Measurements from ENCODE around the gene SHB. TPM values are rescaled to one million over a fixed set of nuclear protein-coding genes. Genes with fewer than 3 reads are reported as not detected.
A peak's percentile ranks its signal among the peaks of the same experiment; 100 is the strongest.
"Not testable (repeated sequence)": the region's sequence is repeated elsewhere in the genome, so short reads cannot be mapped to it uniquely, and the experiment has no call there.

Gene SHB
- total RNA-seq, 2 experiments from 2014 or later = 1.2 TPM

DNA sequence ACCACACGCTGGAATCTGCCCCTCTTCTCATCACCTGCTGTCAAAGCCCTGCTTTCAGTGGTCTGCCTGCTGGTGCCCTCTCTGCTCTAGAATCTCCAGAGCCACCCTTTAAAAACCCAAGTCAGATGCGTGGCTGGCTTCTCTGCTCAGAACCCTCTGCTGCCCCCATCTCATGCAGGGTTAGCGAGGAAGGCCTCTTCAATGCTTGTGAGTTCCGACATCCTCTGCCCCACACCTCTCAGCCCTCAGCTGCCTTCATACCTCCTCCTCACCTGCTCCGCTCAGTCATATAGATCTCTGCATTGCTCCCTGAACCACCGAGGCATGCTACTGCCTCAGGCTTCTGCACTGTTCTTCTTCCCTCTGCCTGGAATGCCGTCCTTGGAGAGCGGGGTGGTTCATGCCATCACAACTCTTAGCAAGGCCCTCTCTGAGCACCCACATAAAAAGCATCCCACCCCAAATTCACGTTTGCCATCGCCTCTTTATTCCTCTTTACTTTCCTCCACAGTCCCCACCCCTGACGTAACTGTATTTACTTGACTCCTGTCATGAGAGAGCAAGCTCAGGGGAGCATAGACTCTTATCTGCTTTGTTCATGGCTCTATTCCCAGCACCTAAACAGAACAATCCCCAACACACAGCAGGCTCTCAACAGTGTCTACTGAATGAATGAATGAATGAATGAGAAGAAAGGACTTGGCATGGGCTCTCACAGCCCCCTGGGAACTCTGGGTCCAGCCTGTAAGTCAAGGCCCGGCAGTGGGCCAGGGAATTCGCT is 10.4 kb downstream of the SHB start:
- H3K27me3 Mint-ChIP-seq (ENCODE audit: low read depth) = no peaks in the 10 kb centered on the region
- no peak for DNase-seq
- no peaks in the 10 kb centered on the region for H3K4me1 Mint-ChIP-seq (ENCODE audit: low read depth)
- H3K4me3 Mint-ChIP-seq = no peak overlapping the region
- CTCF ChIA-PET = no interaction called here
- H3K9me3 Mint-ChIP-seq = no peaks in the 10 kb centered on the region
- H3K36me3 Mint-ChIP-seq (ENCODE audit: low read depth) = no peaks in the 10 kb centered on the region
- intact Hi-C loops (cut with micrococcal nuclease) = no loop called here
- H3K27ac Mint-ChIP-seq = no peak overlapping the region

GRCh38 chr9:38057416-38058195 is 11.4 kb downstream of the SHB start:
- no peaks in the 10 kb centered on the region for H3K9me3 Mint-ChIP-seq
- no peaks in the 10 kb centered on the region for H3K27me3 Mint-ChIP-seq (ENCODE audit: low read depth)
- DNase-seq = no peak
- no peaks in the 10 kb centered on the region for H3K4me1 Mint-ChIP-seq (ENCODE audit: low read depth)
- CTCF ChIA-PET = no interaction called here
- H3K4me3 Mint-ChIP-seq = no peak overlapping the region
- no peaks in the 10 kb centered on the region for H3K36me3 Mint-ChIP-seq (ENCODE audit: low read depth)
- intact Hi-C loops (cut with micrococcal nuclease) = no loop called here
- H3K27ac Mint-ChIP-seq = no peak overlapping the region

- Mint-ChIP-seq H3K27ac (no peak overlapping the region), H3K4me1 (ENCODE audit: low read depth) (no peaks in the 10 kb centered on the region), H3K9me3 (no peaks in the 10 kb centered on the region), H3K4me3 (no peak overlapping the region), H3K36me3 (ENCODE audit: low read depth) (no peaks in the 10 kb centered on the region), H3K27me3 (ENCODE audit: low read depth) (no peaks in the 10 kb centered on the region)
- CTCF ChIA-PET = interaction anchor here (0.8 to 1.8 kb wide), 2 partner anchors 24 to 33 kb away, joined by 3 to 7 read pairs; no protein-coding TSS in a partner anchor
- intact Hi-C loops (cut with micrococcal nuclease) = no loop called here
- DNase-seq = no peak
Measured at GRCh38 chr9:38054653-38055052, 14.4 kb downstream of the SHB start.

DNA sequence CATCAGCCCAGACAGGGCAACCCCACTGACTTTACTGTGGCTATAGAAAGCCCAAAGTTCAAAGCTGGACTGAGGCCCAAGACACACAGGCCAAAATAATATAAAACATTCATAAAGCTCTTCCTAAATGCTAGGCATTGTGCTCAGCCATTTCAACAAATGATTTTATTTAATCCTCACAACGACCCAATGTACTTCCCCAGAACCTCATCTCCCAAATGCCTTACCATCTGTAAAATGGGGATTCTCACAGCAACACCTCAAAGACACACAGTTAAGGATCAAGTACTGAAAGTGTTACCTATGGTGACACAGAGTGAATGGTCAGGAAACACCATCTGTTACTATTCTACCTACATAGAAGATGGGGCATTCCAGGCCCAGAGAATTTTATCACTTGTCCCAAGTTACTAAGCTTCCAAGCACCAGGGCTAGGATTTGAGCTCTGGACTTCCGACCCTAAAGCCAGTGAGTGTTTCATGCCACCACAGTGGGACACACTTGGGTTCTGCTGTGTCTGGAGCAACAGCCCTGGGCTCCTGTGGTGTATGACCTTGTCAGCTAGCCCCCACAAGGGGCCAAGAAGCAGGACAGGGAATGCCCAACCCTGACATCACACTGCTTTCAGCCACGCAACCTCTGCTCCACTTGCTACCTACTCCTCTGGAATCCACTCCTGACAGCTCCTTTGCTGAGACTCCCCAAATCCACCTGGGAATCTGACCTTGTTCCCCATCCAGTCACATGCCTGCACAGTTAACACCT is 15.1 kb downstream of the SHB start:
- CTCF ChIA-PET = interaction anchor here (0.9 to 1.8 kb wide), 2 partner anchors 11 to 34 kb away, joined by 3 to 7 read pairs; no protein-coding TSS in a partner anchor
- DNase-seq = no peak
- intact Hi-C loops (cut with micrococcal nuclease) = no loop called here
- no peaks in the 10 kb centered on the region for H3K27me3 Mint-ChIP-seq (ENCODE audit: low read depth)
- H3K36me3 Mint-ChIP-seq (ENCODE audit: low read depth) = no peaks in the 10 kb centered on the region
- no peaks in the 10 kb centered on the region for H3K4me1 Mint-ChIP-seq (ENCODE audit: low read depth)
- no peak overlapping the region for H3K27ac Mint-ChIP-seq
- H3K4me3 Mint-ChIP-seq = no peak overlapping the region
- H3K9me3 Mint-ChIP-seq = no peaks in the 10 kb centered on the region

DNA sequence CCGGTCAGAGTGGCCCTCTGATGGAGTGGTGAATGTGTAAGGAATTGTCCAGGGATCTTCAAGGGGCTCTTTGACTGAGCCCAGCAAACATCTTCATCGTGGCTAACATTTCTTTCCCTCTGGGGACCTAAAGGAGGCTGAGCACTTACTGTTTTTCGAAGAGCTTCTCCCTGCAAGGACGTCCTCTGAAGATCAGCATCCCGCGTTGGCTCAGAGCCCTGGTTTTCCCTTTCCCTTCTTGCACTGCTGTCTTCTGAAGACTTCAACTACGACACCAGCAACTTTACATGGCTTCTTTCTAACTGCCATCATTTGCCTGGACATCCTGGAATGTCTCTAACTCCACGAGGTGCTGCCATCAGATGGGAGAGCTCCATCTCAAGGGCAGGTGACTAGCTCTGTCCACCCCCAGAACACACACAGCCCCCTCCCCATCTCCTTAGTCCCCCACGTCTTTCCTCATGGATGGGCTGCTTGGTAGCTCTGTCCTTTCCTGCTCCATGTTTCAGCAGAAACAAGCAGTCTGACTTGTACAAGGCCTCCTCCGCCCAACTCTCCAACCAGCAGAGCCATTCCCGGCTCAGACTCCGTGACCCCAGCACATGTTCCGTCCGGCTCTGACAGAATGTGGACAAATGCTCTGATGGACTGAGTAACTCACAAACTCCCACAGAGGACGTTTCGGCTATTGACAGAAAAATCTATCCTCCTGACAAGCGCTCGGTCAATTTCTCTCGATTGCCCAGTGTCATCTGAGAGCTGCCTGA is 17.1 kb downstream of the SHB start:
- H3K9me3 Mint-ChIP-seq = no peaks in the 10 kb centered on the region
- H3K27me3 Mint-ChIP-seq (ENCODE audit: low read depth) = no peaks in the 10 kb centered on the region
- no peak for DNase-seq
- no peak overlapping the region for H3K27ac Mint-ChIP-seq
- no peak overlapping the region for H3K4me3 Mint-ChIP-seq
- no peaks in the 10 kb centered on the region for H3K36me3 Mint-ChIP-seq (ENCODE audit: low read depth)
- intact Hi-C loops (cut with micrococcal nuclease) = no loop called here
- H3K4me1 Mint-ChIP-seq (ENCODE audit: low read depth) = peaks cover 3% of the 10 kb centered on the region
- CTCF ChIA-PET = interaction anchor here (1.5 kb wide), 1 partner anchor 139 kb away, joined by 4 read pairs; no protein-coding TSS in a partner anchor

DNA sequence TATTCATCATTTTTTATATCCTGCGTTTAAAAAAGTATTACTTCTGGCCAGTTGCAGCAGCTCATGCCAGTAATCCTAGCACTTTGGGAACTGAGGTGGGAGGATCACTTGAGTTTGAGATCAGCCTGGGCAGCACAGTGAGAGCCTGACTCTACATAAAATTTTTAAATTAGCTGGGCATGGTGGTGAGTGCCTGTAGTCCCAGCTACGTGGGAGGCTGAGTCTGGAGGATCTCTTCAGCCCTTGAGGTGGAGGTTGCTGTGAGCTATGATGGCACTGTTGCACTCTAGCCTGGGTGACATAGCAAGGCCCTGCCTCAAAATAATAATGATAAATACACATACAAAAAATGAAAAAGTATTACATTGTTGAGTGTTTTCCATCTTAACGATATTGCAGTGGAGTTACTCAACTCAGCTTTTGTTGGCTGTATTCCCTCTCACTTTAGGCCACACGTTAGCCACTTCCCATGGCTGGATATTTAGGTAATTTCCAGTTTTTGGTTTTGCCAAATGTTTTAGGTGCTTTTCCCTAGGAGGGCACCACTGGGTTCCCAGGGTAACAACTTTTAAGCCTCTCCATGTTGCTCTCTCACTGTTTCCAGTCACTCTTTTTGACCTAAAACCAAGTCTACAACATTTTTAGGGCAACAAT is 20.6 kb downstream of the SHB start:
- CTCF ChIA-PET = no interaction called here
- Mint-ChIP-seq H3K27me3 (ENCODE audit: low read depth) (no peaks in the 10 kb centered on the region), H3K4me3 (no peak overlapping the region), H3K4me1 (ENCODE audit: low read depth) (peaks cover 3% of the 10 kb centered on the region), H3K36me3 (ENCODE audit: low read depth) (no peaks in the 10 kb centered on the region), H3K27ac (no peak overlapping the region), H3K9me3 (no peaks in the 10 kb centered on the region)
- intact Hi-C loops (cut with micrococcal nuclease) = no loop called here
- no peak for DNase-seq

DNA sequence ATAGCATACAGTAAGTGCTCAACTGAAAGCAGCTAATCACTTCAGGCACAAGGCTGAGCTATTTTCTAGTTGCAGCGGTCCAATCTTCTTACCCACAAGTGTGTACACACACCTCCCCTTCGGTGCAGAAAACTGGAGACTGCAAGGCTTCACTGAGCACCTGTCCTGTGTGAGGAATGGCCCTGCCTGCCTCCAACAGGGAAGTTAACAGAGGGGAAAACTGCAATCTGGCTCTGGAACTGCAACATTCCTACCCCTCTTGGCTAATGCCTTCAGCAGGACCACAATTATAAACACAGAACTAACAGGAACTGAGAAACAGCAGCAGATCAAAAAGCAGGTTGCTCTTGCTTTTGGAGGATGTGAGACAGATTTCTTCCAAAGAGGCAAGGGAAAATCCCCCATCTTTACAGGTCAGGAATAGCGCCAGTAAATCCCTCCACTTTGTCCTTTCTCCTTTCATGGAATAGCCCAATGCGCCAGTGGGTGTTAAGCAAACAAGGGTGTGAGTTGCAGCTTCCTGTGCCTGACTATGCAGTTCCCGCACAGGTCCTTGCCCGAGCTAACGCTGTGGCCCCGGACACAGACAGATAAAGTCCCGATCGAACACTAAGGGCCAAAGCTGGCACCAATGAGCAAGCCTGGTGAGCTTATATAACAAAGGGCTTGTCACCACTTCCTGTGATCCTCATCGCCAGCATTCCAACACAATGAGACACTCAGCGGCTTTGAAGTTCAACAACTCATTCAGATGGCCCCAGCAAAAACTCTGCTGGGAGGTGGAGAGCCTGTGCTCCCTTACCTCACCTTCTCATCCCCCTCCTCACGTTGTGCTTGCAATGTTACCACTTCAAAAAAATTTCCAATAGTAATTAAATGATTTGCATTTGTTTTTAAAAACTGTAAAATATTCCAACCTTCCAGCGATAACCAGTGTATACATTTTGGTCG is 21.5 kb downstream of the SHB start:
- CTCF ChIA-PET = no interaction called here
- intact Hi-C loops (cut with micrococcal nuclease) = no loop called here
- no peaks in the 10 kb centered on the region for H3K36me3 Mint-ChIP-seq (ENCODE audit: low read depth)

DNA sequence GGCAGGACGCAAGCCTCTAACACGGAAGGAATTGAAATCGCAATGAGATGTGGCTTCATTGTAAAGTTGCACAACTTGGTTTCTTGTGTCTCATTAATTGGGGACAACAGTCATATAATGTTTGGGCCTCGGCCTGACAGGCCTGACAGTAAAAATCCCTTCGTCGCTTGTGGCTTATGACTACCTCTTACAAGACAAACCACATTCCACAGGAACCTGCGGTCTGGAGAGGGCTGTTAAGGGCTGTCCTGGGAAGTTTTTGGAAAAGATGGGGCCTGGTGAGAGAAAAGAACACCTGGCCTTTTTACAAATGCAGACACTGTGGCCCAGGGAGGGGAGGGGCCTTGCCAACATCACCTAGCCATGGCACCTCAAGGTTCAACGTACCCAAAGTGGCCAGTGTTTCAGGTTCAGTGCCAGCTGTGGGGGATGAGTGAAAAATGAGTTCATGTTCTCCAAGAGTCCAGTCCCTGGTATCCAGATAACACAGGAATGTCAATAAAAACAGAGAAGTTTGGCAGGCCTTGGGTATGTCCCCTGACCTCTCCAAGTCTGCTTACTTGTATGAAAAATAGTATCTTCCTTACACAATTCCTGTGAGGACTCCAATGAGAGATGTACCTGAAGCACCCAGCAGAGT is 22.2 kb downstream of the SHB start:
- DNase-seq = no peak

More for the DNA sequence above, 21.5 kb downstream of the SHB start:
- Mint-ChIP-seq H3K4me1 (ENCODE audit: low read depth) (peaks cover 3% of the 10 kb centered on the region), H3K4me3 (no peak overlapping the region), H3K9me3 (no peaks in the 10 kb centered on the region), H3K27ac (no peak overlapping the region), H3K27me3 (ENCODE audit: low read depth) (no peaks in the 10 kb centered on the region)
- DNase-seq = peak; percentile 19

DNA sequence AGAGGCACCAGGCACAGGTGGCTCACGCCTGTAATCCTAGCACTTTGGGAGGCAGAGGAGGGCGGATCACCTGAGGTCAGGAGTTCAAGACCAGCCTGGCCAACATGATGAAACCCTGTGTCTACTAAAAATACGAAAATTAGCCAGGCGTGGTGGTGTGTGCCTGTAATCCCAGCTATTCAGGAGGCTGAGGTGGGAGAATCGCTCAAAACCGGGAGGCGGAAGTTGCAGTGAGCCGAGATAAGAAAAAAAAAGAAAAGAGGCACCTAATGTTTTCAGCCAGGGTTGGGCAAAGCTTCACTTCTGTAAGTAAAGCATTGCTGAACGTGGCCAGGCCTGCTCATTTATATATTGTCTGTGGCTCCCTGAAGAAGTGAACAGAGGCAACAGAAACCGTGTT is 23.1 kb downstream of the SHB start:
- H3K27me3 Mint-ChIP-seq (ENCODE audit: low read depth); H3K36me3 Mint-ChIP-seq (ENCODE audit: low read depth); CTCF ChIA-PET; H3K4me3 Mint-ChIP-seq; DNase-seq; H3K4me1 Mint-ChIP-seq (ENCODE audit: low read depth); H3K9me3 Mint-ChIP-seq; intact Hi-C loops (cut with micrococcal nuclease); H3K27ac Mint-ChIP-seq: not testable (repeated sequence)

More for the DNA sequence above, 22.2 kb downstream of the SHB start:
- no peaks in the 10 kb centered on the region for H3K27me3 Mint-ChIP-seq (ENCODE audit: low read depth)
- no peak overlapping the region for H3K4me3 Mint-ChIP-seq
- peaks cover 3% of the 10 kb centered on the region for H3K4me1 Mint-ChIP-seq (ENCODE audit: low read depth)
- H3K9me3 Mint-ChIP-seq = no peaks in the 10 kb centered on the region
- intact Hi-C loops (cut with micrococcal nuclease) = no loop called here
- H3K27ac Mint-ChIP-seq = no peak overlapping the region
- H3K36me3 Mint-ChIP-seq (ENCODE audit: low read depth) = no peaks in the 10 kb centered on the region
- CTCF ChIA-PET = no interaction called here

GRCh38 chr9:38044706-38045105 is 24.3 kb downstream of the SHB start:
- intact Hi-C loops (cut with micrococcal nuclease) = no loop called here
- Mint-ChIP-seq H3K4me1 (ENCODE audit: low read depth) (peaks cover 3% of the 10 kb centered on the region), H3K4me3 (no peak overlapping the region), H3K9me3 (no peaks in the 10 kb centered on the region), H3K27me3 (ENCODE audit: low read depth) (no peaks in the 10 kb centered on the region), H3K36me3 (ENCODE audit: low read depth) (no peaks in the 10 kb centered on the region), H3K27ac (no peak overlapping the region)
- CTCF ChIA-PET = no interaction called here
- DNase-seq = no peak
